GM12878 (cell line): ENCODE measurements around the gene SDK2.

Experiments used
- ASH2L ChIP-seq: fragments of 300-600, 200-600 bp; sonication (generic); IDR thresholded peaks from 2 replicates; pipeline ENCODE4 v1.6.1; 2017; ENCODE audit warnings: low read depth, mild to moderate bottlenecking, borderline replicate concordance
- GABPA ChIP-seq: IDR thresholded peaks from 2 replicates; pipeline ENCODE4 v1.6.1; 2014; ENCODE audit warnings: antibody characterized with exemption, low read depth, mild to moderate bottlenecking, inconsistent platforms
- HDGF ChIP-seq: fragments of 450-650 bp; IDR thresholded peaks from 2 replicates; pipeline ENCODE4 v1.6.1; 2016; ENCODE audit warnings: antibody characterized with exemption
- JUND ChIP-seq: IDR thresholded peaks from 2 replicates; pipeline ENCODE4 v1.6.1; 2012; ENCODE audit warnings: low read depth, mild to moderate bottlenecking, low read length, improper control_type of control experiment, moderate library complexity
- MYC ChIP-seq: IDR thresholded peaks from 2 replicates; pipeline ENCODE4 v1.6.1; 2011; ENCODE audit warnings: mild to moderate bottlenecking, low read length, moderate library complexity, inconsistent platforms; ENCODE audit not compliant: insufficient read depth, insufficient replicate concordance, insufficient read length, severe bottlenecking
- PML ChIP-seq: IDR thresholded peaks from 2 replicates; pipeline ENCODE4 v1.6.1; 2012; ENCODE audit warnings: low read length, inconsistent platforms
- POLR2A ChIP-seq: IDR thresholded peaks from 2 replicates; pipeline ENCODE4 v1.6.1; 2011; ENCODE audit warnings: low read depth, mild to moderate bottlenecking, low read length
- POLR2AphosphoS5 ChIP-seq: IDR thresholded peaks from 2 replicates; pipeline ENCODE4 v1.6.1; 2011; ENCODE audit warnings: mild to moderate bottlenecking, low read length, inconsistent platforms
- SIN3A ChIP-seq: IDR thresholded peaks from 2 replicates; pipeline ENCODE4 v1.6.1; 2012; ENCODE audit warnings: low read depth, low read length, improper control_type of control experiment
- SMC3 ChIP-seq: IDR thresholded peaks from 2 replicates; pipeline ENCODE4 v1.6.1; 2011; ENCODE audit warnings: low read length, improper control_type of control experiment, borderline replicate concordance
- SP1 ChIP-seq: IDR thresholded peaks from one replicate; pipeline ENCODE4 v1.6.1; 2011; ENCODE audit warnings: low read depth, low read length
- SPI1 ChIP-seq: IDR thresholded peaks from 2 replicates; pipeline ENCODE4 v1.6.1; 2011; ENCODE audit warnings: low read depth, mild to moderate bottlenecking, low read length, moderate library complexity, borderline replicate concordance; ENCODE audit not compliant: insufficient read depth
- ZBED1 ChIP-seq: IDR thresholded peaks from 2 replicates; pipeline ENCODE4 v1.6.1; 2016; ENCODE audit warnings: borderline replicate concordance
- TF ChIP-seq, protein P1 (sequence below), 3 experiments: IDR thresholded peaks in 2 of 3; conservative IDR thresholded peaks in 1 of 3; 2 replicates each; pipeline ENCODE4 v1.5.1; 2011; ENCODE audit warnings: low read depth in 3 of 3, low read length in 3 of 3, mild to moderate bottlenecking in 3 of 3, control low read depth in 2 of 3, moderate library complexity in 2 of 3, inconsistent platforms in 1 of 3, mixed read lengths in 1 of 3; ENCODE audit not compliant: control insufficient read depth in 2 of 3, insufficient read depth in 1 of 3; ENCODE audit errors: extremely low read depth in 1 of 3

- TF ChIP-seq SMC3 = no peak
- TF ChIP-seq MYC = no peak
- TF ChIP-seq, protein P1, sequence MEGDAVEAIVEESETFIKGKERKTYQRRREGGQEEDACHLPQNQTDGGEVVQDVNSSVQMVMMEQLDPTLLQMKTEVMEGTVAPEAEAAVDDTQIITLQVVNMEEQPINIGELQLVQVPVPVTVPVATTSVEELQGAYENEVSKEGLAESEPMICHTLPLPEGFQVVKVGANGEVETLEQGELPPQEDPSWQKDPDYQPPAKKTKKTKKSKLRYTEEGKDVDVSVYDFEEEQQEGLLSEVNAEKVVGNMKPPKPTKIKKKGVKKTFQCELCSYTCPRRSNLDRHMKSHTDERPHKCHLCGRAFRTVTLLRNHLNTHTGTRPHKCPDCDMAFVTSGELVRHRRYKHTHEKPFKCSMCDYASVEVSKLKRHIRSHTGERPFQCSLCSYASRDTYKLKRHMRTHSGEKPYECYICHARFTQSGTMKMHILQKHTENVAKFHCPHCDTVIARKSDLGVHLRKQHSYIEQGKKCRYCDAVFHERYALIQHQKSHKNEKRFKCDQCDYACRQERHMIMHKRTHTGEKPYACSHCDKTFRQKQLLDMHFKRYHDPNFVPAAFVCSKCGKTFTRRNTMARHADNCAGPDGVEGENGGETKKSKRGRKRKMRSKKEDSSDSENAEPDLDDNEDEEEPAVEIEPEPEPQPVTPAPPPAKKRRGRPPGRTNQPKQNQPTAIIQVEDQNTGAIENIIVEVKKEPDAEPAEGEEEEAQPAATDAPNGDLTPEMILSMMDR (IDR thresholded peaks at IDR 0.05 in 2 of 3, conservative IDR thresholded peaks at IDR 0.05 in 1 of 3; ENCODE audit: control insufficient read depth in 2 of 3, extremely low read depth in 1 of 3, insufficient read depth in 1 of 3, low read depth in 3 of 3, low read length in 3 of 3) = no peak
- TF ChIP-seq SPI1 = no peak
- TF ChIP-seq HDGF = no peak
- TF ChIP-seq SP1 = no peak
- no peak for TF ChIP-seq POLR2A
- no peak for TF ChIP-seq ASH2L
- TF ChIP-seq POLR2AphosphoS5 = no peak
- TF ChIP-seq JUND = no peak
- no peak for TF ChIP-seq GABPA
- TF ChIP-seq ZBED1 = no peak
- TF ChIP-seq PML = no peak
- TF ChIP-seq SIN3A = no peak
Observed at GRCh38 chr17:73476890-73477350, 167.3 kb downstream of the SDK2 start.
